Fibroblast of mammary gland (primary cell): ENCODE results near the gene ANKRD45.

Experiments used
- DNase-seq: peaks from one replicate; pipeline ENCODE4 v3.0.0-alpha.2; 2010; ENCODE audit warnings: low read depth
- H3K4me3 ChIP-seq: 2 replicates; pipeline ENCODE4 v1.5.1; 2011; ENCODE audit warnings: low read depth, mild to moderate bottlenecking, low read length, moderate library complexity; ENCODE audit not compliant: control insufficient read depth
- TF ChIP-seq, protein P1 (sequence below): conservative IDR thresholded peaks from 2 replicates; pipeline ENCODE4 v1.5.1; 2011; ENCODE audit warnings: low read depth, low read length, inconsistent platforms; ENCODE audit not compliant: control insufficient read depth, insufficient read depth

Gene ANKRD45, protein sequence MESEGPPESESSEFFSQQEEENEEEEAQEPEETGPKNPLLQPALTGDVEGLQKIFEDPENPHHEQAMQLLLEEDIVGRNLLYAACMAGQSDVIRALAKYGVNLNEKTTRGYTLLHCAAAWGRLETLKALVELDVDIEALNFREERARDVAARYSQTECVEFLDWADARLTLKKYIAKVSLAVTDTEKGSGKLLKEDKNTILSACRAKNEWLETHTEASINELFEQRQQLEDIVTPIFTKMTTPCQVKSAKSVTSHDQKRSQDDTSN

DNA sequence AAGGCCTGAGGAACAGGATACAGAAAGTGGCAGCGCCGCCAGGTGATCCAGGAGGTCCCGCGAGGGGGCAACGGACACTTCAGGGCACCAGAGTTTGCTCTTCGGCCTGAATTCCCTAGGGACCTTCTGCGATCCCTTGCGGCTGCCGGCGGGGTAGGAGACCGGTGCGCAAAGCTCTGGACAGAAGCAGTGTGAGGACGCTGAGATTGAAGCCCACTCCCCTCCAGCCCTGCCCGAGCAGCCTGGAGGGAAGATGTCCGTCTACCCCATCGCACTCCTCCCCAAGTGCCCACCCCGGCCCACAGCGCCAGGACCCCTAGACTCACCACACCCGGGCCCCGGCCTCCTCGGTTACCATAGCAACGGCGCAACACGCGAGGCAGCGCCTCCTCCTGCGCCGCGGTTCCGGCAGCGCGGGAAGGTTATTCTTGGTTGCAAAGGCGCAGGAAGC is at the start of gene ANKRD45:
ANKRD45 (minus strand) TSS at position 361 of the 451 bp plus-strand sequence. CDS start 10,433 bp downstream, outside the sequence.
- H3K4me3 ChIP-seq, result peak within 1 kb of the TSS; percentile 48
- TF ChIP-seq, protein P1, sequence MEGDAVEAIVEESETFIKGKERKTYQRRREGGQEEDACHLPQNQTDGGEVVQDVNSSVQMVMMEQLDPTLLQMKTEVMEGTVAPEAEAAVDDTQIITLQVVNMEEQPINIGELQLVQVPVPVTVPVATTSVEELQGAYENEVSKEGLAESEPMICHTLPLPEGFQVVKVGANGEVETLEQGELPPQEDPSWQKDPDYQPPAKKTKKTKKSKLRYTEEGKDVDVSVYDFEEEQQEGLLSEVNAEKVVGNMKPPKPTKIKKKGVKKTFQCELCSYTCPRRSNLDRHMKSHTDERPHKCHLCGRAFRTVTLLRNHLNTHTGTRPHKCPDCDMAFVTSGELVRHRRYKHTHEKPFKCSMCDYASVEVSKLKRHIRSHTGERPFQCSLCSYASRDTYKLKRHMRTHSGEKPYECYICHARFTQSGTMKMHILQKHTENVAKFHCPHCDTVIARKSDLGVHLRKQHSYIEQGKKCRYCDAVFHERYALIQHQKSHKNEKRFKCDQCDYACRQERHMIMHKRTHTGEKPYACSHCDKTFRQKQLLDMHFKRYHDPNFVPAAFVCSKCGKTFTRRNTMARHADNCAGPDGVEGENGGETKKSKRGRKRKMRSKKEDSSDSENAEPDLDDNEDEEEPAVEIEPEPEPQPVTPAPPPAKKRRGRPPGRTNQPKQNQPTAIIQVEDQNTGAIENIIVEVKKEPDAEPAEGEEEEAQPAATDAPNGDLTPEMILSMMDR, result no peak

DNA sequence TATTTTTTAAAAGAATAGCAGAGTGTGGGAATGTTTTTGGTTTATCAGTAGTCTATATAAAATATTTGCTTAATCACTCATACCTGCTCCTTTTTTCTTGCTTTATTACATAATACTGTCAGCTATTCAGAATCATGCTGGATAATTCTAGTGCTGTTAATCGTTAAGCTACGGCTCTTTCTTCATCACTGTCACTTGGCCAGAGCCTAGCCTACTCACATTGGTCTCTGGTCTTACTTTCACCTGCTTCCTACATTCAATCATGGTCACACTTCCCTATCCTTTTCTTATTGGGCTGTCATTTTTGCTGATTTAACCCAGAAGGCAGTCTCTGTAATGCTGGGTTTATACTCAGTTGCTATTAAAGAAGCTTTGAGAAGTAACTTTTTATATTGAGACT is 47.6 kb upstream of the ANKRD45 start:
- no peak overlapping the region for H3K4me3 ChIP-seq
- TF ChIP-seq, protein P1, result no peak
- peak; percentile 1 for DNase-seq

More for the DNA sequence above, at the start of gene ANKRD45:
- DNase-seq, result peak; percentile 31

DNA sequence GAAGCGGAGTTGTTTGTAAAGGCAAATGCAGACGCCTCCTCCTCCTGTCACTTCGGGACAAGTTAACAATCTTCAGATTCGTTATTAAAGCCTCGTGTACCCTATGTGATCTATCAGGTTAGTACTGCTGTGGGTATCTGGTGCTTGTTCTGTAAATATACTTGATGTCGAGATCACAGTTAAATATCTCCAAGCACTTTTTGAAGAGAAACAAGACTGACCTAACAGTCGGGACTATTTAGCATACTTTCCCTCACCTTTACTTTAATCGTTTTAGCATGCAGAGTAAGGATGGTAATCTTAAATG is 45.8 kb upstream of the ANKRD45 start:
- H3K4me3 ChIP-seq, result peak overlapping the region; percentile 86
- TF ChIP-seq, protein P1, result no peak
- no peak for DNase-seq

DNA sequence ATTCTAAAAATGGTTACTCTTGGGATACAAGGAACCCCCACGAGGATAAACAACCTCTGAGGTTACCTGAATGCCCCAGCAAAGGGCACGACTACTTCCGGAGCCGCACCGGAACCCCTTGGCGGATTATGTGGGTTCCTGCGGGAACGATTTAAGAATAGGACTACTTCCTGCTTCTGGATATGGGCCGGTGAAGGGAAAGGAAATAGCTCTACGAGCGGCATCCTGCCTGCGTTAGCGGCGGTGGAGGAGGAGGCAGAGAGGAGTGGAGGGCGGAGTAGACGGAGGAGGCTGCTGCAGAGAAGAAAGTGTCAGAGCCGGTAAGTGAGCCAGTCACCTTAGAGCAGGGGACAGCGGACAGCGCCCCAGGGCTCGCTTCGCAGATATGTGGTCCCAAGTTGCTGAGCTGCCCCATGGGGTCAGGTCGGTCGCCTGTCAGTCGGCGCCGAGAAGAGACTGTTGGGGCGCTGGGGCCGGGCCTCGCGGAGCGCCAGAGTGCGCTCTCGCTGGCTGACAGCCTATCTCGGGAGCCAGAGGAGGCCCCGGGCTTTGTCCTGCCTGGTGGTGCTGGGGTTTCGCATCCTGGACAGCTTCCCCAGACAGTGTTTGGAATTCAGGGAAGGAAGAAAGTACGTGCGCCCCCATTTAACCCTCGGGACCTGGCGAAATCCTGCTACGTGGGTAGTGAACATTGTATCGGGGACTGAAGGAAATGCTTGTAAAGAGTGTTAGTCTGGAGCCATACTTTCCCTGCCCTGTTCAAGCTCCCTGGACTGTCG is 45.3 kb upstream of the ANKRD45 start, which contains the start of gene KLHL20:
KLHL20 (plus strand) TSS at position 223 of the 779 bp plus-strand sequence. CDS start 1,063 bp downstream, outside the sequence.
- TF ChIP-seq, protein P1, result no peak
- DNase-seq, result peak; percentile 90
- peak within 1 kb of the TSS; percentile 86 for H3K4me3 ChIP-seq

DNA sequence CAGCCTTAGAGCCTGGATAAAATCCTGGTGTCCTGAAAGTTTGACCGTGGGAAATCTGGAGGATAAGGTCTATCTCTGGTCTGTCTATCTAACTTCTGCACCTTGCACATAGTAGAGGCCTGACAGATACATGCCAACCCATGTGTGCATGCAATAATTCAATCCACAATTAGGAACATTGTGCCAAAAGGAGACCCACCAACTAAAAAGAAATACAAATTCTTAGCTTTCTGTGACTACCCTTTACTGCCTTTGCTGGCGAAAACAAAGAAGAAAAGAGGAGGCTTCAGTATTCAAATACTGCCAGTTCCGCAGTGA is 44.7 kb upstream of the ANKRD45 start:
- H3K4me3 ChIP-seq, result peak overlapping the region; percentile 86
- DNase-seq, result no peak
- TF ChIP-seq, protein P1, result no peak

DNA sequence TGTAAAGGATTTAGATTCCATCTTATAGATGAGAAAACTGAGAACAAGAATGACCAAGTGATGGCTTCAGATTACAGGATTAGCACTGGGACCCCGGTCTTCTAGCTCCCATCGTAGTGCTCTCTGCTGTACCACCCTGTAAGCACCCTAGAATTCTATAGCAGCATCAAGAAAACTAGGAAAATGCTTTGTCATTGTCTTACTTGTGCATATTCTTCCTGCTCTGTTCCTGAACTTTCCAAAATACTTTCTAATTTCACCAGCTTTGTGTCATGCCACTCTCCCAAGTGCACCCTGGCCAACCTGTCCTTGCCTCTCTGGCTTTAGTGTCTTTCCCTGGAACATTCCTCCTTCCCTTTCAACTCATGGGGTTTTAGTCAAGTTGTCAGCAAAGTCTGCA is 39.1 kb upstream of the ANKRD45 start:
- TF ChIP-seq, protein P1, result no peak
- H3K4me3 ChIP-seq, result no peak overlapping the region
- DNase-seq, result no peak
